Liver (tissue), 9 donors: Measurements from ENCODE around the gene SCLY. TPM values are rescaled to one million over a fixed set of nuclear protein-coding genes. Genes with fewer than 3 reads are reported as not detected.

Experiments used
- DNase-seq: peaks from one replicate; pipeline ENCODE4 v3.0.0-alpha.2; 2017; ENCODE audit warnings: low spot score
- H3K27ac ChIP-seq, 2 donors: one replicate each; pipeline ENCODE4 v1.7.0; 2013; ENCODE audit warnings: inconsistent platforms in 2 of 2, low read length in 2 of 2, control low read depth in 1 of 2, low read depth in 1 of 2, mild to moderate bottlenecking in 1 of 2
- H3K27me3 ChIP-seq, 4 donors: one replicate each; pipeline versions ENCODE4 v1.6.1 to v1.7.0; 2013; ENCODE audit warnings: low read length in 3 of 4, inconsistent platforms in 1 of 4, mild to moderate bottlenecking in 1 of 4, moderate library complexity in 1 of 4; ENCODE audit not compliant: control insufficient read depth in 4 of 4, insufficient read depth in 4 of 4
- H3K36me3 ChIP-seq, 4 donors: one replicate each; pipeline versions ENCODE4 v1.6.1 to v1.7.0; 2013; ENCODE audit warnings: low read length in 3 of 4, mild to moderate bottlenecking in 3 of 4, low read depth in 1 of 4, moderate library complexity in 1 of 4; ENCODE audit not compliant: control insufficient read depth in 4 of 4, insufficient read depth in 3 of 4
- H3K4me1 ChIP-seq, 4 donors: one replicate each; pipeline versions ENCODE4 v1.6.1 to v1.7.0; 2013; ENCODE audit warnings: low read length in 3 of 4, mild to moderate bottlenecking in 3 of 4, moderate library complexity in 1 of 4; ENCODE audit not compliant: control insufficient read depth in 4 of 4, insufficient read depth in 4 of 4
- H3K4me3 ChIP-seq, 3 donors: one replicate each; pipeline versions ENCODE4 v1.6.1 to v1.7.0; 2013; ENCODE audit warnings: low read length in 3 of 3, control low read depth in 1 of 3, low read depth in 1 of 3, mild to moderate bottlenecking in 1 of 3
- H3K9ac ChIP-seq, 2 donors: one replicate each; pipeline ENCODE4 v1.7.0; 2013; ENCODE audit warnings: low read length in 2 of 2, mild to moderate bottlenecking in 2 of 2, moderate library complexity in 2 of 2, control low read depth in 1 of 2, low read depth in 1 of 2
- H3K9me3 ChIP-seq, 4 donors: one replicate each; pipeline versions ENCODE4 v1.6.1 to v1.7.0; 2013; ENCODE audit warnings: low read length in 3 of 4; ENCODE audit not compliant: control insufficient read depth in 4 of 4
- FOXA2 ChIP-seq: IDR thresholded peaks from 2 replicates; pipeline ENCODE4 v1.6.1; 2016; ENCODE audit warnings: antibody characterized with exemption
- HNF4G ChIP-seq: IDR thresholded peaks from 2 replicates; pipeline ENCODE4 v1.6.1; 2016; ENCODE audit warnings: antibody characterized with exemption
- NR2F2 ChIP-seq: IDR thresholded peaks from 2 replicates; pipeline ENCODE4 v1.6.1; 2016; ENCODE audit warnings: antibody characterized with exemption
- REST ChIP-seq: IDR thresholded peaks from 2 replicates; pipeline ENCODE4 v1.6.1; 2016; ENCODE audit warnings: antibody characterized with exemption, mild to moderate bottlenecking
- RXRA ChIP-seq, 2 donors: IDR thresholded peaks; 2 replicates each; pipeline ENCODE4 v1.6.1; 2017 to 2018; ENCODE audit warnings: antibody characterized with exemption in 2 of 2, mild to moderate bottlenecking in 1 of 2
- SP1 ChIP-seq: IDR thresholded peaks from 2 replicates; pipeline ENCODE4 v1.6.1; 2018; ENCODE audit warnings: antibody characterized with exemption, mild to moderate bottlenecking
- YY1 ChIP-seq: IDR thresholded peaks from 2 replicates; pipeline ENCODE4 v1.6.1; 2016; ENCODE audit warnings: antibody characterized with exemption, mild to moderate bottlenecking
- ZBTB33 ChIP-seq: IDR thresholded peaks from 2 replicates; pipeline ENCODE4 v1.6.1; 2016; ENCODE audit warnings: antibody characterized with exemption
- WGBS: extraction: QIAGEN DNeasy Blood & Tissue Kit; methylation state at CpG from one replicate; pipeline ENCODE4 v1.1.7; 2013; 5-methylcytosine and 5-hydroxymethylcytosine counted together
- polyA plus RNA-seq, 2 donors: library from polyadenylated mRNA; stranded (reverse) in 1 of 2; unstranded in 1 of 2; fragments of 200-250 nt in 1 of 2; fragments of >200 nt in 1 of 2; fragmentation: Nextera tagmentation in 1 of 2; extraction: Ambion mirVana in 1 of 2; gene quantifications; one replicate each; pipeline versions ENCODE4 v1.2.1 to v1.2.3, GENCODE V29; 2013 to 2015
- total RNA-seq, 2 donors: library from RNA; depleted of rRNA; stranded (reverse); fragments of >200 nt; gene quantifications; one replicate each; pipeline ENCODE4 v1.2.3, GENCODE V29; 2014
- TF ChIP-seq, protein P1 (sequence below): IDR thresholded peaks from 2 replicates; pipeline ENCODE4 v1.6.1; 2016; ENCODE audit warnings: antibody characterized with exemption
- TF ChIP-seq, protein P2 (sequence below): fragments of 150-350 bp; IDR thresholded peaks from 2 replicates; pipeline ENCODE4 v1.5.1; 2017; ENCODE audit warnings: improper control_type of control experiment, low read depth, low read length; ENCODE audit not compliant: missing input control
- donor health status: healthy.
- donor health status: healthy.
- donor health status: healthy.
- donor health status: healthy.
- donor health status: healthy.

Gene SCLY
- total and polyA plus RNA-seq, 4 donors, result 21.6 to 39.2 (median 25.0) TPM

DNA sequence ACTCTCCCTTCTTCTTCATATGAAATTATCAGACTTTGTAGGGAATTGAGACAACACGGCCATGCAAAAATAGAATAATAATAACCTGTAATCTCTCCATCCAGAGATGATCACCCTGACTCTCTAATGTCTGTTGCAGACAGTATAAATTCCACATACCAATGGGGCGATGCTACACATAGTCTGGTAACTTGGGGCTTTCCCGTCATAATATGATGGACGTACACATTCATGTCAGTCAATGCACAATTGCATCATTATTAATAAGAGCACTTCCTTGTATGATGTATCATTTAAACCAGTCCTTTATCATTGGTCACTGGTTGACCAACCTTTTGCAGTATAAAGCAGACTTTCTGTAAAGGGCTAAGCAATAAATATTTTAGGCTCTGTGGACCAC is 39.5 kb upstream of the SCLY start:
- Histone ChIP-seq H3K36me3 (peaks cover 3 to 20% (median 6%) of the 10 kb centered on the region in 4 donors), H3K9ac (no peak overlapping the region), H3K4me1 (no peaks in the 10 kb centered on the region), H3K9me3 (no peaks in the 10 kb centered on the region), H3K4me3 (no peak overlapping the region), H3K27me3 (no peaks in the 10 kb centered on the region), H3K27ac (no peak overlapping the region)
- whole genome bisulfite sequencing, result 96% methylated on average over 4 of the region's 4 CpGs
- no peak for DNase-seq
- TF ChIP-seq, protein P1, sequence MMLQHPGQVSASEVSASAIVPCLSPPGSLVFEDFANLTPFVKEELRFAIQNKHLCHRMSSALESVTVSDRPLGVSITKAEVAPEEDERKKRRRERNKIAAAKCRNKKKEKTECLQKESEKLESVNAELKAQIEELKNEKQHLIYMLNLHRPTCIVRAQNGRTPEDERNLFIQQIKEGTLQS, result no peak
- TF ChIP-seq YY1, result no peak
- no peak for TF ChIP-seq HNF4G
- TF ChIP-seq, protein P2, sequence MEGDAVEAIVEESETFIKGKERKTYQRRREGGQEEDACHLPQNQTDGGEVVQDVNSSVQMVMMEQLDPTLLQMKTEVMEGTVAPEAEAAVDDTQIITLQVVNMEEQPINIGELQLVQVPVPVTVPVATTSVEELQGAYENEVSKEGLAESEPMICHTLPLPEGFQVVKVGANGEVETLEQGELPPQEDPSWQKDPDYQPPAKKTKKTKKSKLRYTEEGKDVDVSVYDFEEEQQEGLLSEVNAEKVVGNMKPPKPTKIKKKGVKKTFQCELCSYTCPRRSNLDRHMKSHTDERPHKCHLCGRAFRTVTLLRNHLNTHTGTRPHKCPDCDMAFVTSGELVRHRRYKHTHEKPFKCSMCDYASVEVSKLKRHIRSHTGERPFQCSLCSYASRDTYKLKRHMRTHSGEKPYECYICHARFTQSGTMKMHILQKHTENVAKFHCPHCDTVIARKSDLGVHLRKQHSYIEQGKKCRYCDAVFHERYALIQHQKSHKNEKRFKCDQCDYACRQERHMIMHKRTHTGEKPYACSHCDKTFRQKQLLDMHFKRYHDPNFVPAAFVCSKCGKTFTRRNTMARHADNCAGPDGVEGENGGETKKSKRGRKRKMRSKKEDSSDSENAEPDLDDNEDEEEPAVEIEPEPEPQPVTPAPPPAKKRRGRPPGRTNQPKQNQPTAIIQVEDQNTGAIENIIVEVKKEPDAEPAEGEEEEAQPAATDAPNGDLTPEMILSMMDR, result no peak
- no peak for TF ChIP-seq ZBTB33
- no peak for TF ChIP-seq REST
- TF ChIP-seq RXRA (IDR thresholded peaks at IDR 0.05), result no peak
- no peak for TF ChIP-seq NR2F2
- no peak for TF ChIP-seq SP1

GRCh38 chr2:238022594-238023157 is 38.1 kb upstream of the SCLY start:
- no peak overlapping the region for H3K9ac ChIP-seq
- no peaks in the 10 kb centered on the region for H3K4me1 ChIP-seq
- 93% methylated on average over 5 of the region's 5 CpGs for WGBS
- no peaks in the 10 kb centered on the region for H3K27me3 ChIP-seq
- no peak overlapping the region for H3K4me3 ChIP-seq
- H3K27ac ChIP-seq, result no peak overlapping the region
- H3K9me3 ChIP-seq, result no peaks in the 10 kb centered on the region
- TF ChIP-seq, protein P2, result no peak
- TF ChIP-seq FOXA2, result no peak
- H3K36me3 ChIP-seq, result peaks cover 3 to 19% (median 7%) of the 10 kb centered on the region in 4 donors
- DNase-seq, result no peak
